Effector memory CD4-positive, alpha-beta T cell (primary cell): ENCODE data around the gene DDA1.
"Not testable (repeated sequence)": the region's sequence is repeated elsewhere in the genome, so short reads cannot be mapped to it uniquely, and the experiment has no call there.

ENCODE experiments used
- DNase-seq, 3 donors: peaks; one replicate each; pipeline ENCODE4 v3.0.0-alpha.2; 2020
- H3K27ac ChIP-seq: 2 replicates; pipeline ENCODE4 v1.7.0; 2013; ENCODE audit warnings: mild to moderate bottlenecking, low read length, moderate library complexity; ENCODE audit not compliant: insufficient read depth, poor library complexity, severe bottlenecking
- H3K27me3 ChIP-seq: replicated peaks from 2 replicates; pipeline ENCODE4 v1.7.0; 2013; ENCODE audit warnings: mild to moderate bottlenecking, low read length; ENCODE audit not compliant: insufficient read depth, control insufficient read depth, poor library complexity, severe bottlenecking
- H3K36me3 ChIP-seq: 2 replicates; pipeline ENCODE4 v1.7.0; 2013; ENCODE audit warnings: mild to moderate bottlenecking, low read length, moderate library complexity; ENCODE audit not compliant: control insufficient read depth, insufficient read depth
- H3K4me1 ChIP-seq: 2 replicates; pipeline ENCODE4 v1.7.0; 2013; ENCODE audit warnings: low read length, mild to moderate bottlenecking; ENCODE audit not compliant: control insufficient read depth, insufficient read depth, poor library complexity, severe bottlenecking
- H3K4me3 ChIP-seq: 2 replicates; pipeline ENCODE4 v1.7.0; 2013; ENCODE audit warnings: low read length, low read depth, mild to moderate bottlenecking; ENCODE audit not compliant: insufficient read depth, poor library complexity, severe bottlenecking
- H3K9me3 ChIP-seq: 2 replicates; pipeline ENCODE4 v1.7.0; 2013; ENCODE audit warnings: mild to moderate bottlenecking, low read length, moderate library complexity; ENCODE audit not compliant: control insufficient read depth

DDA1 gene

GRCh38 chr19:17286752-17287151 is 22.6 kb upstream of the DDA1 start:
- Histone ChIP-seq H3K36me3 (no peaks in the 10 kb centered on the region), H3K4me1 (peaks cover 11% of the 10 kb centered on the region), H3K27ac (no peak overlapping the region), H3K4me3 (no peak overlapping the region), H3K9me3 (no peaks in the 10 kb centered on the region), H3K27me3 (peaks cover 4% of the 10 kb centered on the region)
- DNase-seq, result no peak

- Histone ChIP-seq H3K27me3 (no peaks in the 10 kb centered on the region), H3K36me3 (no peaks in the 10 kb centered on the region), H3K4me1 (peaks cover 6% of the 10 kb centered on the region), H3K9me3 (no peaks in the 10 kb centered on the region), H3K4me3 (no peak overlapping the region), H3K27ac (no peak overlapping the region)
- DNase-seq, result no peak
Observed at GRCh38 chr19:17289489-17289888, 19.9 kb upstream of the DDA1 start.

- no peaks in the 10 kb centered on the region for H3K27me3 ChIP-seq
- peak overlapping the region; percentile 68 for H3K4me3 ChIP-seq
- peak; percentile 58 to 68 (median 59) for DNase-seq
- peaks cover 6% of the 10 kb centered on the region for H3K4me1 ChIP-seq
- no peaks in the 10 kb centered on the region for H3K36me3 ChIP-seq
- no peaks in the 10 kb centered on the region for H3K9me3 ChIP-seq
- no peak overlapping the region for H3K27ac ChIP-seq
Observed at GRCh38 chr19:17292301-17293074, 16.9 kb upstream of the DDA1 start.

GRCh38 chr19:17293605-17294004 is 15.8 kb upstream of the DDA1 start:
- no peak for DNase-seq

GRCh38 chr19:17294051-17294891 is 15.1 kb upstream of the DDA1 start:
- Histone ChIP-seq H3K36me3 (no peaks in the 10 kb centered on the region), H3K4me1 (peaks cover 6% of the 10 kb centered on the region), H3K4me3 (no peak overlapping the region), H3K27me3 (no peaks in the 10 kb centered on the region), H3K9me3 (no peaks in the 10 kb centered on the region), H3K27ac (no peak overlapping the region)
- peak in 2 of 3 donors; percentile 44 to 46 for DNase-seq

More at GRCh38 chr19:17293605-17294004, 15.8 kb upstream of the DDA1 start:
- Histone ChIP-seq H3K36me3 (no peaks in the 10 kb centered on the region), H3K27me3 (no peaks in the 10 kb centered on the region), H3K4me3 (no peak overlapping the region), H3K4me1 (peaks cover 6% of the 10 kb centered on the region), H3K27ac (no peak overlapping the region), H3K9me3 (no peaks in the 10 kb centered on the region)

GRCh38 chr19:17295551-17295950 is 13.8 kb upstream of the DDA1 start:
- H3K36me3 ChIP-seq, H3K27me3 ChIP-seq, DNase-seq, H3K4me1 ChIP-seq, H3K27ac ChIP-seq, H3K4me3 ChIP-seq, H3K9me3 ChIP-seq: not testable (repeated sequence)

- DNase-seq, result no peak
- Histone ChIP-seq H3K27me3 (no peaks in the 10 kb centered on the region), H3K9me3 (no peaks in the 10 kb centered on the region), H3K27ac (no peak overlapping the region), H3K4me1 (peaks cover 6% of the 10 kb centered on the region), H3K4me3 (no peak overlapping the region), H3K36me3 (no peaks in the 10 kb centered on the region)
Observed at GRCh38 chr19:17296273-17296672, 13.1 kb upstream of the DDA1 start.

- H3K27me3 ChIP-seq, result no peaks in the 10 kb centered on the region
- H3K27ac ChIP-seq, result no peak overlapping the region
- H3K4me3 ChIP-seq, result no peak overlapping the region
- H3K4me1 ChIP-seq, result peaks cover 6% of the 10 kb centered on the region
- H3K9me3 ChIP-seq, result no peaks in the 10 kb centered on the region
- no peak for DNase-seq
- no peaks in the 10 kb centered on the region for H3K36me3 ChIP-seq
Observed at GRCh38 chr19:17296976-17297375, 12.4 kb upstream of the DDA1 start.

- no peak for DNase-seq
- Histone ChIP-seq H3K9me3 (no peaks in the 10 kb centered on the region), H3K4me1 (peaks cover 23% of the 10 kb centered on the region), H3K27ac (no peak overlapping the region), H3K27me3 (no peaks in the 10 kb centered on the region), H3K36me3 (no peaks in the 10 kb centered on the region), H3K4me3 (no peak overlapping the region)
Observed at GRCh38 chr19:17300992-17301619, 8.3 kb upstream of the DDA1 start.
